ENCODE data around the gene RELL1. TPM values are rescaled to one million over a fixed set of nuclear protein-coding genes. Genes with fewer than 3 reads are reported as not detected.
A peak's percentile ranks its signal among the peaks of the same experiment; 100 is the strongest.

RELL1 gene
- total RNA-seq, 1 experiment from 2014 or later, result 18.2 TPM

DNA sequence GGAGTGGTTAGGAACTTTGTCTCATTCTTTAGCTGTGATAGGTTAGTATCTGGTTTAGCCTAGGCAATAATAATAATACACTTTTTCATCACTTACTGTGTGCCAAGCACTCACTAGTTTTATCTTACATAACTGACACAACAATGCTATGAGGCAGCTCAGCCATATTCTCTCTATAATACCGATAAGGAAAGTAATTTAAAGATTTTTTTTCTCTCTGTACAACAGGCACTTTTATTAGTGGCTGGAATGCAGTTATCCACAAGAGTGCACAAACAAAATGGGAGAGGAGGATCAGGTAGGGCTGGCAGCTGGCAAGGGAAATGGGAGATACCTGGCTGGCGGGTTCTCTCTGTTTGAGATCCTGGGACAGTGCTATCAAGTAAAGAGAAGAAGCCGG lies 7.6 kb downstream of the RELL1 start:
- H3K27me3 Mint-ChIP-seq (ENCODE audit: unreplicated experiment), result no peaks in the 10 kb centered on the region
- no peak overlapping the region for H3K4me3 Mint-ChIP-seq (ENCODE audit: low read depth, unreplicated experiment)
- intact Hi-C loops (cut with micrococcal nuclease; ENCODE audit: unreplicated experiment), result no loop called here
- H3K36me3 Mint-ChIP-seq (ENCODE audit: insufficient read depth, unreplicated experiment), result no peaks in the 10 kb centered on the region
- H3K4me1 Mint-ChIP-seq (ENCODE audit: low read depth, unreplicated experiment), result peaks cover 35% of the 10 kb centered on the region
- no peaks in the 10 kb centered on the region for H3K9me3 Mint-ChIP-seq (ENCODE audit: low read depth, unreplicated experiment)
- DNase-seq, result no peak
- no peak overlapping the region for H3K27ac Mint-ChIP-seq (ENCODE audit: unreplicated experiment)
- CTCF ChIA-PET, result no interaction called here
- BruUV-seq (replicated peaks), result no TSS peak
- TF ChIP-seq CTCF (IDR thresholded peaks at IDR 0.05; ENCODE audit: unreplicated experiment), result no peak

GRCh38 chr4:37675587-37676290 lies 10.4 kb downstream of the RELL1 start:
- Mint-ChIP-seq H3K9me3 (ENCODE audit: low read depth, unreplicated experiment) (no peaks in the 10 kb centered on the region), H3K27me3 (ENCODE audit: unreplicated experiment) (no peaks in the 10 kb centered on the region), H3K27ac (ENCODE audit: unreplicated experiment) (no peak overlapping the region), H3K4me1 (ENCODE audit: low read depth, unreplicated experiment) (peaks cover 38% of the 10 kb centered on the region), H3K4me3 (ENCODE audit: low read depth, unreplicated experiment) (peak overlapping the region; percentile 47), H3K36me3 (ENCODE audit: insufficient read depth, unreplicated experiment) (no peaks in the 10 kb centered on the region)
- CTCF ChIA-PET, result no interaction called here
- no peak for TF ChIP-seq CTCF (IDR thresholded peaks at IDR 0.05; ENCODE audit: unreplicated experiment)
- intact Hi-C loops (cut with micrococcal nuclease; ENCODE audit: unreplicated experiment), result no loop called here
- no peak for DNase-seq
- no TSS peak for BruUV-seq (replicated peaks)

GRCh38 chr4:37674439-37674838 lies 11.7 kb downstream of the RELL1 start:
- Mint-ChIP-seq H3K4me1 (ENCODE audit: low read depth, unreplicated experiment) (peaks cover 38% of the 10 kb centered on the region), H3K27ac (ENCODE audit: unreplicated experiment) (no peak overlapping the region), H3K4me3 (ENCODE audit: low read depth, unreplicated experiment) (peak overlapping the region; percentile 12), H3K9me3 (ENCODE audit: low read depth, unreplicated experiment) (no peaks in the 10 kb centered on the region), H3K36me3 (ENCODE audit: insufficient read depth, unreplicated experiment) (no peaks in the 10 kb centered on the region), H3K27me3 (ENCODE audit: unreplicated experiment) (no peaks in the 10 kb centered on the region)
- no TSS peak for BruUV-seq (replicated peaks)
- no peak for DNase-seq
- no peak for TF ChIP-seq CTCF (IDR thresholded peaks at IDR 0.05; ENCODE audit: unreplicated experiment)
- CTCF ChIA-PET, result no interaction called here
- intact Hi-C loops (cut with micrococcal nuclease; ENCODE audit: unreplicated experiment), result loop anchor here (5.0 kb wide), 2 partner anchors 128 to 212 kb away; no protein-coding TSS in a partner anchor

GRCh38 chr4:37673538-37674192 lies 12.5 kb downstream of the RELL1 start:
- Mint-ChIP-seq H3K27ac (ENCODE audit: unreplicated experiment) (no peak overlapping the region), H3K36me3 (ENCODE audit: insufficient read depth, unreplicated experiment) (no peaks in the 10 kb centered on the region), H3K4me3 (ENCODE audit: low read depth, unreplicated experiment) (no peak overlapping the region), H3K4me1 (ENCODE audit: low read depth, unreplicated experiment) (peaks cover 36% of the 10 kb centered on the region), H3K27me3 (ENCODE audit: unreplicated experiment) (no peaks in the 10 kb centered on the region), H3K9me3 (ENCODE audit: low read depth, unreplicated experiment) (no peaks in the 10 kb centered on the region)
- DNase-seq, result no peak
- no TSS peak for BruUV-seq (replicated peaks)
- no peak for TF ChIP-seq CTCF (IDR thresholded peaks at IDR 0.05; ENCODE audit: unreplicated experiment)
- intact Hi-C loops (cut with micrococcal nuclease; ENCODE audit: unreplicated experiment), result loop anchor here (5.0 kb wide), 2 partner anchors 129 to 211 kb away; no protein-coding TSS in a partner anchor
- CTCF ChIA-PET, result no interaction called here
